Renal pelvis (tissue), 4 donors: ENCODE measurements around the gene PRODH. TPM values are rescaled to one million over a fixed set of nuclear protein-coding genes. Genes with fewer than 3 reads are reported as not detected.
"Not testable (repeated sequence)": the region's sequence is repeated elsewhere in the genome, so short reads cannot be mapped to it uniquely, and the experiment has no call there.

ENCODE experiments used
- DNase-seq: peaks from one replicate; pipeline ENCODE4 v3.0.0-alpha.2; 2013
- polyA plus RNA-seq, 3 donors: library from polyadenylated mRNA; unstranded; fragments of 120-200 nt; gene quantifications; one replicate each; pipeline ENCODE4 v1.2.1, GENCODE V29; 2013; ENCODE audit not compliant: insufficient read length in 3 of 3

PRODH gene
- polyA plus RNA-seq, 3 donors, result 27.2 to 30.4 (median 28.9) TPM

DNA sequence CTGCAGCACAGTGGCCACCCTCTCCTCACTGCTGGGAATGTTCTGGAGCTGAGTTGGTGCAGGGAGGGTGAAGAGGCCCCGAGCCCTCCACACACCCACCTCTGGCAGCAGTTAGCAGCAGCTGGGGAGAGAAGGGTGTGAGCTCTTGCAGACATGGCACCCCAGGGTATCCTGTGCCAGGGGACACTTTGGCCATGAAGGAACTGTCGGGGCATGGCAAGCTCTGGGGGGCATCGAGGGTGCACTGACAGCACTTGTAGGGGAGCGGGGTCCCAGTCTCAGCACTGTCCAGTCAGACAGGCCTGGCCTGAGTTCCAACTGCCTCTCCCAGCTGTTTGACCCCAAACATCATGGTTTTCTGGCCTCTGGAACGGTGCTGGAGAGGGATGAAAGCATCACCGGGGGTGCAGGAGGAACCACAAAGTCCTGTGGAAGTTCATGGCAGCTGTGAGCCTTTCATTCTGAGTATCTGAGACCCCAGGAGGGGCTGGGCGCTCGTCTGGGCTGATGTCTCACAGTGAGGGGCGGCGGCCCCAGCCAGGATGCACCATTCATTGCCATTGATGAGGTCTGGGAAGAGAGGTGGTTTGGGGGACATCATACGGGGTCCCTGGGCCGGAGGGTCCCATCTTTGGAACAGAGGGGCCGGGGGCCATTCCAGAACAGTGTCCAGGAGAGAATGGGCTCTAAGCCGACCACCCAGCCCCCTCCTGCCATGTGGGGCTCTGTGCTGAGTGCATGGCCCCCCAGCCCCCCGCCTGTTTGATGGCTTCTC lies 20.2 kb upstream of the PRODH start:
- DNase-seq, result not testable (repeated sequence)

DNA sequence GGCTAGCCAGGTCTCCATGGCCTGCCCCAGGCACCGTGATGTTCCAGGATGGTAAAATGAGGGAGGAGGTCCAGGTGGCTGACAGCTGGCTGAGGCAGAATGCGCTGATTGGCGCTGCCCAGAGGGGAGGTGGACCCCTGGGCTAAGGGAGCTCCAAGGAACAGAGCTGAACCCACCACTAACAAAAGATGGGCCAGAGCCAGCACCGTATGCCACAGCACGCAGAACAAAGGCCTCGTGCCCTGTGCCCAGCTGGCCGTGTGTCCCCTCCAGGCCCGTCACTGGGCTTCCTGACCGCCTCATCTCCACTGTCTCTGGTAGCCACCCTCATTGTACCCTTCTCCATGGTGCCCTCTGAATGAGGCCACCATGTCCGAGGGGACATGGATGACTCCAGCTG lies 19.6 kb upstream of the PRODH start:
- no peak for DNase-seq

DNA sequence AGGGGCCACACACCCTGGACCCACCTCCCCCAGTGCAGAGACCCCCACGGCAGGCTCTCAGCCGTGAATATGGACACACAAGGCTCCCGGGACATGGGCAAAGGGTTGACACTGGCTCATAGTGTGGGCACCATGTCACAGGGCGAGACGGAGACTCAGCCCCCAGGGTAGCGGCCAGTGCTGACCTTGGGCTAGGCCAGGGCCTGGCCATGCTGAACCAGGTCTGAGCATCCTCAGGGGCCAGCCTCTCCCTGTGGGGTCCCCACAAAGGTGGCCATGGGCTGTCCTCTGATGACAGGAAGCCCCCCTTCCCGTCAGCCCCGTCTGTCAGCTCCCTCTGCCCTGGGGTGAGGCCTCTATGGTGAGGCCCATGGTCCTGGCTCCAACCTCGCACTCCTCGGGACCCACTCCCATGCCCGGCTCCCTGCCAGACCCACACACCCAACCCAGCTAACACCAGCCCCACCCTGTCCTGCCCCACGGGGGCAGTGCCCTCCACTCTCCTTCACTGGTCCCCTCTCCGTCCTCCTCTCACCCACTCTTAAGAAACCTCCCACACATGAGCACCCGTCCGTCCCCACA lies 19.0 kb upstream of the PRODH start:
- no peak for DNase-seq

DNA sequence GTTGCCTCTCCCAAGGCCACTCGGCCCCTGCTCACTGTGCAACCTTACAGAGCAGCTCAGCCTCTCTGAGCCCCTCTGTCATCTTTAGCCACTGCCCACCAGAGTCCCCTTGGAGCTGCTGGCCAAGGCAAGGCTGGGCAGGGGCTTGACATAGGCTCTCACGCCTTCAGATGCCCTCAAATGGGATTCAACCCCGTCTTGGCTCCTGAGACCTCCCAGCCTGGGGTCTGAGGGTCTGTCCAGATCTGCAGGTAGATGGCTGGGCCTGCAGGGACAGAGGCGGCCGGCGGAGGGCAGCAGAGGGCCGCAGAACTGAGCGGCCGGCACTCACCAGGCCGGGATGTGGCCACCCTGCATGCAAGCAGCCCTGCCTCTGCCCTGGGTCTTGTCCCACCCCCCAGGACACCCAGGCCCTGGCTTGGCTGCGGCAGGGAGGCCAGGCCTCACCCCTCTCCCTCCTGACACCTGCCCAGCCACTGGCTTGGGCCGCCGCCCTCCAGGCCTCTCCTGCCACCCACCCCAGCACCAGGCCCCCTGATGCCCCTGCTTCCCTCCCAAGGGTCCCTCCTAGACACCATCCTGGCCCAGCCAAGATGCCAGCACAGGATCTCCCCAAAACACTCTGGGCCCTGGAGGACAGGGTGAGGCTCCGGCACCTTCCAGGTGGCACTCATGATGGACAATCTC lies 18.4 kb upstream of the PRODH start:
- not testable (repeated sequence) for DNase-seq

DNA sequence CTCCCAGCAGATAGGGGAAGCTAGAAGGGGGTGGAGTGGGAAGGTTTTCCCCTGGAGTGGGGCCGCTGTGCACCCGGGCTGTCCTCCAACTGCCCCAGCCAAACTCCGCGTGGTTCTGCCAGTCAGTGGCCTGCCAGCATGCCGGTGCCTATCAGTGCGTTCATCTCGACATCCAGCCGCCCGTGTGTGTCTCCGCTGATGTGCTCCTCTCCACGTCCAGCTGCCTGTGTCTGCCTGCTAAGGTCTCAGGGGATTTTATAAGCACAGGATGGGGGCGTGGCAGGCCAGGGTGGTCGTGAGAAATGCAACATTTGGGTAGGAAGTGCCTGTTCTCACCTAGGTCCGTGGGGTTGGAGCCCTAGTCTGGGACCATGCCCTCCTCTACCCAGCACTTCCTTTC lies 17.0 kb upstream of the PRODH start:
- not testable (repeated sequence) for DNase-seq

DNA sequence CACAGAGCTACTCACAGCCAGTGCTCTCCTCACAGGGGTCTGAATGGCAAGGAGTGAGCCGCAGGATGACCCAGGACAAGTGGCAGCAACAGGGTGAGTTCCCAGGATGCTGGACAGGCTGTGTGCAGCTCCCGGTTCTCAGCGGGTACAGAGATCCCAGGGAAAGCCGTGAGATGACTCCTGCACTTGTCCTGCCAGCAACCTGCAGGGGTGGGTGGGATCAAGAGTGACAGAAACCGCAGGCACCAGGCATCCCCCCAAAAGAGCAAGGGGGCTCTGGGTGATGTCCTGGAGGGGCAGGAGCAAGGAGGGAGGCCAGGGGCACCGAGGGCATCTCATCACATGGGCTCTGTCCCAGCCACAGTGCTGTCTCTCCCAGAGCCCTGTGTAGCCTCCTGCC lies 15.9 kb upstream of the PRODH start:
- DNase-seq, result no peak

DNA sequence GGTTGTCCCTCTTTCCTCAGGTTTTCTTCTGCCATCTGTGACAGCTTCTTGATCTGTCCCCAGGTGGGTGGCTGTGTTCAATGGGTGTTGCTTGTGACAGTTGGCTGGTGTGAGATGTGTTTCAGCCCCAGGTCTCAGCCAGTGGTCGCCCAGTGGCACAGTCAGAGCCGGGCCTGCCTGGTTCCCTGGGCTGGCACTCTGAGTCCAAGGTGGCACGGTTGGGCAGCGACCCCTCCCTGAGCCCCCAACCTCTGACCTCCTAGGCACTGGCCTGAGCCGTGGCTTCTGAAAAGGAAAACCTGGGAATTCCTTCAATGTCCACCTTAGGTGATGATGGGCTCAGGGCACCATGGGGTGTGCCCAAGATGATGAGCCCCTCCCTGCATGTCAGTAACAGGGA lies 14.0 kb upstream of the PRODH start:
- no peak for DNase-seq

DNA sequence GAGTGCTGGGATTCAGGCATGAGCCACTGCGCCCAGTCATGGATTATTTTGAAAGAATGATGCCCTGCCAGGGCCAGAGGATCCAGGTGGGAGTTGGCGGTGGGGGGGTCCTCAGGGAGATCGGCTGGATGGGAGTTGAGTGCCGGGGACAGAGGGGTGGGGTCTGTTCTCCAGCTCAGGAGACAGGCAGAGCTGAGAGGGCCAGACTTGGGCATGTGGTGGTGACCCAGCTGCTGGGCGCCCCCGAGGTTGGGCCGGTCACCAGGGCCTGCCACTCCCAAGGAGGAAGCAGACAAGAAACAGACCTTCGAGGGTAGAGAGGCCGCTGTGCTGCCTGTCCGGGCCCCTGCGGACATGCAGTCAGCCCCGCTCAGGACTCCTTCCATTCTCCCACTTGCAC lies 11.8 kb upstream of the PRODH start:
- DNase-seq, result no peak

DNA sequence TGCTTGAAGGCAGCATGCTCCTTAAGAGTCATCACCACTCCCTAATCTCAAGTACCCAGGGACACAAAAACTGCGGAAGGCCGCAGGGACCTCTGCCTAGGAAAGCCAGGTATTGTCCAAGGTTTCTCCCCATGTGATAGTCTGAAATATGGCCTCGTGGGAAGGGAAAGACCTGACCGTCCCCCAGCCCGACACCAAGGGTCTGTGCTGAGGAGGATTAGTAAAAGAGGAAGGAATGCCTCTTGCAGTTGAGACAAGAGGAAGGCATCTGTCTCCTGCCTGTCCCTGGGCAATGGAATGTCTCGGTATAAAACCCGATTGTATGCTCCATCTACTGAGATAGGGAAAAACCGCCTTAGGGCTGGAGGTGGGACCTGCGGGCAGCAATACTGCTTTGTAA lies 11.0 kb upstream of the PRODH start:
- DNase-seq, result not testable (repeated sequence)

DNA sequence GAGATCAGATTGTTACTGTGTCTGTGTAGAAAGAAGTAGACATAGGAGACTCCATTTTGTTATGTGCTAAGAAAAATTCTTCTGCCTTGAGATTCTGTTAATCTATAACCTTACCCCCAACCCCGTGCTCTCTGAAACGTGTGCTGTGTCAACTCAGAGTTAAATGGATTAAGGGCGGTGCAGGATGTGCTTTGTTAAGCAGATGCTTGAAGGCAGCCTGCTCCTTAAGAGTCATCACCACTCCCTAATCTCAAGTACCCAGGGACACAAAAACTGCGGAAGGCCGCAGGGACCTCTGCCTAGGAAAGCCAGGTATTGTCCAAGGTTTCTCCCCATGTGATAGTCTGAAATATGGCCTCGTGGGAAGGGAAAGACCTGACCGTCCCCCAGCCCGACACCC lies 2.6 kb upstream of the PRODH start:
- not testable (repeated sequence) for DNase-seq

DNA sequence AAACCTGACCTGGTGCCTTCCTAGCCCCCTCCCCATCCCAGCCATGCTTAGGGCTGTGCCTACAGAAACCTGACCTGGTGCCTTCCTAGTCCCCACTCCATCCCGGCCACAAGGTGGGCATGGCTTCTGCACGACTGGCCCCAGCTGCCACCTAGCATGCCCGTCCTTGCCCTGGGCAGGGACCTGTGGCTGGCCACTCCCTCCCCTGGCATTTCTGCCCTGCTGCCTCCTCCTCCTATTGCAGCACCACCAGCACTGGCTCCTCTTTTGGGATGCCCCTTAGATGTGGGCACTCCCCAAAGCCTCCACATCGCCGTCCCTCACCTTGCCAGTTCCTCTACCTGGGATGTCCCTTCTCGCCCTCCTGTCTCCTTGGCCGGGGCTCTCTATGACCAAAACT lies 1.4 kb downstream of the PRODH start:
- DNase-seq, result not testable (repeated sequence)

DNA sequence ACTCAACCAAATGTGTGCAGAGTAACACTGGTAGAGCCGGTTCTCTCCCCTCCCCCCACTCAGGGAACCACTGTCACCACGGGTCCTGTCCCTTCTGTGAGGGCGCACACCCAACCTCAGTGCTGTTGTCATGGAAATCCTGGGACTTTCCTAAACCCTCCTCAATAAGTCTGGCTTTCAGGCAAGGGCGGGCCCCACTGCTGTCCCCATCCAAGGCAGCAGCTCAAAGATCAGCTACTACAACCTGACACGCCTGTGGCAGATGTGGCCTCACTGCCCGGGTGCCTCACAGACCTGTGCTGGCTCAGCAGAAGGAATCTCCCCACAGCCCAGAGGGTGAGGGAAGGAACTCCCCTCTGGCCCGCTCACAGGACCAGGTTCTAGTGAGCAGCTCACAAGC lies 2.2 kb downstream of the PRODH start:
- no peak for DNase-seq

DNA sequence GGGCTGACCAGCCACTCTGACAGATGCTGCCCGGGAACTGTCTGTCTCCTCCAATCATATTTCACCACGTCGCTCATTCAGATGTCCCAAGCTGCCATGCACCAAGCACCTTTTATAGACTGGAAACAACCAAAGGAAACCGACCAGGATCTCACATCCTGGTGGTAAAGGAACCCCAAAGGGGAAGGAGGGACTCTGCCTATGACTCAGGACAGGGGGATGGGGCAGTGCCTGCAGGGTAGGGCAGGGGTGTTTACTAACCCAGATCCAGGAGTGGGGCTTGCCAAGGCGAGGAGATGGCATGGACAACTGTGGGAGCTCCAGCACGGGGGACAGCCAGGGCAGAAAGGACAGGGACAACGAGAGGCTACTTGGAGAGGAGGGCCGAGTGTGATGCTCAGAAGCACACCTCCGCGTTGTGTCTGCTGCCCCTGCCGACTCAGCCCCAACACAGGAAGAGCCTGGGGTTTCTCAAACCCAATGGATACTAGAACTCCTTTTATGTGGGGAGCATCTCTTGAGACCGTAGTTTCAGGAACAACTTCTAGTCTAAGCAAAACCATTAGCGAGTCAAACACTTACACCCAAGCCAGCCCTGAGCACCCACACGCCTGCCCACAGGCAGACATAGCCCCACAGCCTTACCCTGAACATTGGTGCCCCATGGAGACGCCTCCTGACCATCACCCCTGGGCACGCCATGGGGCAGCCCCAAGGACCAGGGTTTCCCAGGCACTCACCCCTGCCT lies 4.0 kb downstream of the PRODH start:
- no peak for DNase-seq

DNA sequence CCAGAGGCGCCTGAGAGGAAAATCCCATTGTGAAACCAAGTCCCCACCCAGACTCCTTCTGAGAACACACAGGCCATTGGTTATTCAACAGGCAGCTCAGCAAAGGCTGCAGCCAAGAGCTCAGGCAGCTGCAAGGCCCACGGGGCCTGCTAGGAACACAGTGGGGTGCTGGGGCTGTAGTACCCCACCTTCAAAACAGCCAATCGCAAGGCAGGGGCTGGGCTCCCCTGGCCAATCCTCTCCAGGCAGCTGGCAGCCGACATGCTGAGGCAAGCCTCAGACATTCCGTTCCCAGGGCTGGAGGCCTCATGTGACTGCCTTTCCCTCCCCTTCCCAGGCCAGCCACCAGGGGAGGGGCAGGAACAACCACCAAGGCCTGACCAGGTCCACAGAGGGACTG lies 6.6 kb downstream of the PRODH start:
- DNase-seq, result no peak

DNA sequence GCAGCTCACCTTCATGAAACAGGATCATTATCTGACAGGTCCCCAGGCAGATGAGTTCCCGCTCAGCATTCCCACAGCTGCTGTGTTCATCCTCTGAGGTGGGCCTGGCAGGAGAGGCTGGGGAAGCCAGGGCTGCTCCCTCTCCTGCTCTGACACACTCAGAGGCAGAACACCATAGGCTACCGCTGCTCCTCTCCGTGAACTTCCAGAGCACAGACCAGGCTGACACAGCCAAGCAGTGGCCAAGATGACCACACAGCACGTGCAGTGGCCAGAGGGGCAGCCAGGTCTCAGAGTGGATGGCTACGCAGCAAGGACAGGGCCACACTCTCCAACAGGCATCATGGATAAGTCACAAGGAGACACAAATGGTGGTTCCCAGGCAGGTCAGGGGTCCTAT lies 8.5 kb downstream of the PRODH start:
- DNase-seq, result no peak

DNA sequence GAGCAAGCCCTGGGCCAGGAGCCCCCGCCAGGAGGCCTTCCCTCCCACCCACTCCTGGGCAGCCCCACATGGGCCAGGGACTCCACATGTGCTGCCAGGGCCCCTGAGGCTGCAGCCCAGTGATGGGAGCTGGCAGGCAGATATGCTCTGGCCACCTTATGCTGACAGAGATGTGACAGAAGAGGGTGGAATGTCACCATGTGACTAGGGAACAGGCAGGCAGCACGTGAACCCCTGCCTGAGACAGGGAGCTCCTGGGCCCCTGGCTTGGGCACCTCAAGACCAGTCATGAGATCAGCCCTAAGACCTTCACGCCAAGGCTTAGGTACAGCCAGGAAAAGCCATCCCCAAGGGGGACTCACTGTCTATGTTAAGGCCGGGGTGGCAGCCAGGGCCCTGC lies 9.1 kb downstream of the PRODH start:
- no peak for DNase-seq

DNA sequence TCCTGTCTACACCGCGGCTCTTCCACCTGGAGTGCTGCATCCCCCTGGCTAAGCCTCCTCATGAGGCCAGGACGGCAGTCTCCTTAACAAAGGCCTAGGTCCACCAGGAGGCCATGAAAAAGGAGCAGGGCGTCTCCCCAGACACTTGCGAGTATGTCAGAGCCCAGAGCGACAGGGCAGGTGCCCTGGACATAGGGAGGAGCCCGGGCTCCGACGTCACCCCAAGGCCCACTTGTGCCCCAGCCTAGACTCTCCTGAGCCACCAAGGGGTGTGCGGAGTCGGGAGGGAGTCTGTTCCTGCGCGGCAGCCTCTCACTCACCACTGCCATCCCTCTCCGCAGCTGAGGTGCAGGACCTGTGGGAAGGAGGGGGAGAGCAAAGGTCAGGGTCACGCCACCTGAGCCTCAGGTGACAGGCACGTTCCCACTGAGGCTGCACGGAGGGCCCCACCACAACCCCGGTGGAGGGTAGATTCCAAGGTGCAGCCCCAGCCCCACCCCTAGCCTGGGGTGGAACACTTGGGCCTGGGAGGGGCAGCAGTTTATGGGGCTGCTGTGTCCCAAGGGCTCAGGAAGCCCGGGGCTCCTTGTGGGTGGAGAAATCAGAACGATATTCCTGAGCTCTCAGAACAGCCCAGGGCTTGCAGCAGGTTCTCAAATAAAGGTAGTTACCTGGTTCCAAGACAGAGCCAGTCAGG lies 10.6 kb downstream of the PRODH start:
- DNase-seq, result no peak

DNA sequence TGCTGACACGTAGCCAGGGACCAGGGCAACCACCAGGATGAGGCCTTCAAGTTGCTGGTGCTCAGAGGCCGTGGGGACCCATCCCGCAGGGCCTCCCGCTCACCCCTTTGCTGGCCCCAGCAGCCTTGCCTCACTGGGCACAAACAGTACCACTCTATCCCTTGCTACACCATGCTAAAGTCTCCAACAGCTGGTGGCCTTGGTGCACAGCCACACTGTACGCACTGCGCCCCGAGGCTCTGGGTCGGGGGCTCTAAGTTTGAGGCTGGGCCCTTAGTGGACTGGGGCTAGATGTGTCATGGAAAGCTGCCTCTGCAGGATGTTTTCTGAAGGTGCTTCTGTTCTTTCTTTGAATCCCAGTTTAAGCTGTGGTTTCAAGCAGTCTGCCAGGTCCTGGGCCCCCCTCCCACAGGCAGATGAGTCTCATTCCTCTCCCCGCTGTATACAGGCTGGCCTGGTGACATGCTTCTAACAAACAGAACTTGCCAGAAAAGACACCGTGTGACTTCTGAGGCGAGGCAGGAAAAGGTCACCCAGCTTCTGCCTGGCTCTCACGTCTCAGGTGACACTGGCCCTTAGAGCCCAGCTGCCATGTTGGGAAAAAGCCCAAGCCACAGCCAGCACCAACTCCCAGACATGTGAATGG lies 15.7 kb downstream of the PRODH start:
- DNase-seq, result not testable (repeated sequence)

DNA sequence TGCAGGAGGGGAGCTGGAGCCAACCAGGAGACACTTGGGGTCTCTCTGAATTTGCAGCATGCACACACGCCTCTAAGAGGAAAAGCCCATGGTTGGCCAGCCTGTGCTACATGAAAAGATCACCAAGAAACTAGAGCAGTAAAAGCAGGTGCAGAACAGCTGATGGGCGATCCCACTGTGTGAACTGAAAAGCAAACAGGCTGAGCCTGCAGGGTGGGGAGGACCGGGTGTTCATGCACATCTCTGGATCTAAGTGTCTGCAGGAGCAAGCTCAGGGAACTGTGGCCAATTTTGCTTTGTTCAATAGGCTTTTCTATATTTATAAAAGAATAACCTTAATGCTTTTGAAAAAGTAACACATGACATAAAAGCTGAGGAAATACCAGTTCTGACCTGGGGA lies 18.3 kb downstream of the PRODH start:
- not testable (repeated sequence) for DNase-seq

DNA sequence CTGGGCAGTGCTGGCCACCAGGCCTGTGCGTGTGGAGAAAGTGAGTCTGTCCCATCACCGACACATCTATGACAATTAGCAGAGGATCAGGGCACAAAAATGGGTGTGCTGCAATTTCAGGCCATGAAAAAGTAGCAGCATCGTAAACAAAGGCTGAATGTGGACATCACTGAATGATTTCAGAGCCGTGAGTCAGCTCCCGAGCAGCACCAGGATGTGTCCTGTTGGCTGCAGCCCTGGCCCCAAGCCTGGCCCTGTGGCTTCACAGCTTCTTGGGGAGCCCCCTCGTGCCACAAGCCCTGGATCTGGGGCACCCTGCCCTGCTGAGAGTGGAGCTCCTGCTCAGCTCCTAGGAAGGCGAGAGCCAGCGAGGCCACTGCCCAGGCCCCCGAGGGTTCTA lies 20.5 kb downstream of the PRODH start:
- not testable (repeated sequence) for DNase-seq

DNA sequence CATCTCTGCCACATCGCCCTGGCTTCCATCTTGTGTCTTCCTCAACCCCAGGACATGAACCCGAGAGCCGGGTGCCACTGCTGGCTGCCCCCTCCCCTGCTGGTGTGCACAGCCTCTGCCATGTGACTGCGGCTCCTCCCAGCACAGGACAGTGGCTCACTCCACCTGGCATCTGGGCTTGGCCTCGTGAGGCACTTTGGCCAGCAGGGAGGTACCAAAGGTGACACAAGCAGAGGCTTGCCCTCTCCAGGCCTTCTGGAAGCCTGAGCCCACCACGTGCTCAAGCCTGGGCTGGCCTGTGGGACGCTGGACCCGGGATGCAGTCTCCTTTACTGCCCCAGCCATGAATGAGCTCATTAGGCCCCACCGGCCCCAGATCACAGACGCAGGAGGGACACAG lies 21.5 kb downstream of the PRODH start:
- not testable (repeated sequence) for DNase-seq
